HEK293 (cell line): ENCODE results near the gene EBI3.
"Not testable (repeated sequence)": the region's sequence is repeated elsewhere in the genome, so short reads cannot be mapped to it uniquely, and the experiment has no call there.

Experiments used
- INSM2 ChIP-seq: fragments of 450-650 bp; formaldehyde crosslinking; IDR thresholded peaks from 2 replicates; pipeline ENCODE4 v1.5.1; 2016; ENCODE audit warnings: missing biosample characterization, missing genetic modification characterization
- KLF16 ChIP-seq: fragments of 450-650 bp; formaldehyde crosslinking; IDR thresholded peaks from 2 replicates; pipeline ENCODE4 v1.5.1; 2017; ENCODE audit warnings: missing biosample characterization, missing genetic modification characterization
- PBX3 ChIP-seq: sonication (generic); formaldehyde crosslinking; IDR thresholded peaks from 2 replicates; pipeline ENCODE4 v1.8.1; 2022; ENCODE audit warnings: mild to moderate bottlenecking, moderate library complexity, missing genetic modification reagents
- REST ChIP-seq: fragments of 450-650 bp; formaldehyde crosslinking; IDR thresholded peaks from 2 replicates; pipeline ENCODE4 v1.5.1; 2016; ENCODE audit warnings: missing biosample characterization, missing genetic modification characterization
- ZNF19 ChIP-seq: fragments of 450-650 bp; formaldehyde crosslinking; IDR thresholded peaks from 2 replicates; pipeline ENCODE4; 2016; ENCODE audit warnings: missing biosample characterization, missing genetic modification characterization, low read depth
- ZNF274 ChIP-seq, 2 experiments: fragments of 200-500 bp in 1 of 2; fragments of 450-650 bp in 1 of 2; sonication (Bioruptor generic) in 1 of 2; formaldehyde crosslinking in 1 of 2; IDR thresholded peaks; 2 replicates each; pipeline versions ENCODE4 v1.5.1 to v1.6.1; 2014 to 2016; ENCODE audit warnings: borderline replicate concordance in 1 of 2, inconsistent platforms in 1 of 2, low read length in 1 of 2, missing biosample characterization in 1 of 2, missing genetic modification characterization in 1 of 2
- ZNF510 ChIP-seq: fragments of 450-650 bp; formaldehyde crosslinking; IDR thresholded peaks from 2 replicates; pipeline ENCODE4 v1.5.1; 2018; ENCODE audit warnings: mild to moderate bottlenecking, missing genetic modification characterization, missing biosample characterization; ENCODE audit not compliant: insufficient replicate concordance
- ZNF560 ChIP-seq: fragments of 450-650 bp; formaldehyde crosslinking; IDR thresholded peaks from 2 replicates; pipeline ENCODE4 v1.5.1; 2017; ENCODE audit warnings: missing biosample characterization, missing genetic modification characterization, borderline replicate concordance
- ZNF596 ChIP-seq: fragments of 450-650 bp; IDR thresholded peaks from 2 replicates; pipeline ENCODE4 v1.5.0; 2018; ENCODE audit warnings: missing biosample characterization, mild to moderate bottlenecking, missing genetic modification characterization, moderate library complexity
- ZNF843 ChIP-seq: fragments of 450-650 bp; formaldehyde crosslinking; IDR thresholded peaks from 2 replicates; pipeline ENCODE4 v1.5.1; 2016; ENCODE audit warnings: missing biosample characterization, missing genetic modification characterization
- TF ChIP-seq, protein P1 (sequence below): fragments of 450-650 bp; formaldehyde crosslinking; IDR thresholded peaks from 2 replicates; pipeline ENCODE4 v1.5.1; 2016; ENCODE audit warnings: missing biosample characterization, missing genetic modification characterization
- TF ChIP-seq, protein P2 (sequence below): fragments of 450-650 bp; IDR thresholded peaks from 2 replicates; pipeline ENCODE4 v1.5.1; 2018; ENCODE audit warnings: missing biosample characterization, missing genetic modification characterization

- TF ChIP-seq REST (tag by site-specific recombination); ZNF596 (tag by site-specific recombination); ZNF510; ZNF274 (IDR thresholded peaks at IDR 0.05; ENCODE audit: low read length); ZNF274 (tag by site-specific recombination; IDR thresholded peaks at IDR 0.05; ENCODE audit: borderline replicate concordance); PBX3 (CRISPR knock-in tag); INSM2 (tag by site-specific recombination); ZNF19 (tag by site-specific recombination); ZNF560; KLF16 (tag by site-specific recombination); ZNF843 (tag by site-specific recombination): not testable (repeated sequence)
- TF ChIP-seq, protein P1, sequence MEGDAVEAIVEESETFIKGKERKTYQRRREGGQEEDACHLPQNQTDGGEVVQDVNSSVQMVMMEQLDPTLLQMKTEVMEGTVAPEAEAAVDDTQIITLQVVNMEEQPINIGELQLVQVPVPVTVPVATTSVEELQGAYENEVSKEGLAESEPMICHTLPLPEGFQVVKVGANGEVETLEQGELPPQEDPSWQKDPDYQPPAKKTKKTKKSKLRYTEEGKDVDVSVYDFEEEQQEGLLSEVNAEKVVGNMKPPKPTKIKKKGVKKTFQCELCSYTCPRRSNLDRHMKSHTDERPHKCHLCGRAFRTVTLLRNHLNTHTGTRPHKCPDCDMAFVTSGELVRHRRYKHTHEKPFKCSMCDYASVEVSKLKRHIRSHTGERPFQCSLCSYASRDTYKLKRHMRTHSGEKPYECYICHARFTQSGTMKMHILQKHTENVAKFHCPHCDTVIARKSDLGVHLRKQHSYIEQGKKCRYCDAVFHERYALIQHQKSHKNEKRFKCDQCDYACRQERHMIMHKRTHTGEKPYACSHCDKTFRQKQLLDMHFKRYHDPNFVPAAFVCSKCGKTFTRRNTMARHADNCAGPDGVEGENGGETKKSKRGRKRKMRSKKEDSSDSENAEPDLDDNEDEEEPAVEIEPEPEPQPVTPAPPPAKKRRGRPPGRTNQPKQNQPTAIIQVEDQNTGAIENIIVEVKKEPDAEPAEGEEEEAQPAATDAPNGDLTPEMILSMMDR (tag by site-specific recombination) = not testable (repeated sequence)
- TF ChIP-seq, protein P2, sequence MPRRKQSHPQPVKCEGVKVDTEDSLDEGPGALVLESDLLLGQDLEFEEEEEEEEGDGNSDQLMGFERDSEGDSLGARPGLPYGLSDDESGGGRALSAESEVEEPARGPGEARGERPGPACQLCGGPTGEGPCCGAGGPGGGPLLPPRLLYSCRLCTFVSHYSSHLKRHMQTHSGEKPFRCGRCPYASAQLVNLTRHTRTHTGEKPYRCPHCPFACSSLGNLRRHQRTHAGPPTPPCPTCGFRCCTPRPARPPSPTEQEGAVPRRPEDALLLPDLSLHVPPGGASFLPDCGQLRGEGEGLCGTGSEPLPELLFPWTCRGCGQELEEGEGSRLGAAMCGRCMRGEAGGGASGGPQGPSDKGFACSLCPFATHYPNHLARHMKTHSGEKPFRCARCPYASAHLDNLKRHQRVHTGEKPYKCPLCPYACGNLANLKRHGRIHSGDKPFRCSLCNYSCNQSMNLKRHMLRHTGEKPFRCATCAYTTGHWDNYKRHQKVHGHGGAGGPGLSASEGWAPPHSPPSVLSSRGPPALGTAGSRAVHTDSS = not testable (repeated sequence)
These were observed 16.6 kb downstream of the EBI3 start for GRCh38 chr19:4245938-4246337.
